Stimulated activated CD4-positive, alpha-beta T cell treated with anti-CD3 and anti-CD28 coated beads, TNF-alpha, amount 100 ng/mL, for 1 hour (primary cell): ENCODE measurements around the gene AHDC1.

ENCODE experiments used
- DNase-seq, 3 donors: peaks; one replicate each; pipeline ENCODE4 v3.0.0-alpha.2; 2020; ENCODE audit warnings: low read depth in 3 of 3, low spot score in 1 of 3

AHDC1 gene

DNA sequence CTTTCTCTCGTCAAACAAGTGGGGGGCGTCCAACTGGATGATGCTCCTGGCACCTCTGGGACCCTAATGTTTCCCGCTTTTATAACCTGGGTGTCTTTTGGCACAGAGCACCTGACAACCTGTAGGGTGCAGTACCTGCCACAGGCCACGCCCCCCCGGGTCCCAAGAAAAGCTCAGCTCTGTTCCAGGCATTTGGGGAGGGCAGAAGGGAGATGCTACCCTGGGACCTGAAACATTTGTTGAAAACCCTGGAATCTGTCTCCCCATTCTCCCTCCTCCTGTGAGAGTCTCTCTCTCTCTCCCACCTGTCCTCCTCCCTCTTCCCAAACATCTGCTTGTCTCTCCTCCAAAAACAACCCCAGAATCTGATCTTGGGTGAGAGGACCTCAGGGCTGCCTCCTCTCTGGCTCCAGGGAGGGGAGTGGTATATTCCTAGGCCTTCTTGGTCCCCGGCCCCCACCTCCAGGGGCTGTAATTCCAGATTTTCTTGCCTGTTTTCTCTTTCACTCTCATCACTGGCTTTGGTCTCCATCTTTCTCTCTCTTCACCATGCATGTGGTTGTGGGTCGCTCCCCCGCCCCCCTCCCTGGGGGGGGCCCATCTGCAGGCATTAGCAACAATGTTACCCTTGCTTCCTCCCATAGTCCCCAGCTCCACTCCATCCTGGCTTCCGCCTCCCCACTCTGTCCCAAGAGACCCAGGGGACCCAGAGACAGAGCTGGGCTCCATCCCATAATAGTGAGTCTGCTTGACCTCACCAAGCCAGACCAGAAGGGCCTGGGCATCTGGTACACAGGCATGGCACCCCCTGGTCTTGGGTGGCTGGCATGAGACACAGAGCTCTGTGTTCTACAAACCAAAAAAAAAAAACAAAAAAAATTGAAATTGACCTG is 4.1 kb downstream of the AHDC1 start:
- DNase-seq = no peak

DNA sequence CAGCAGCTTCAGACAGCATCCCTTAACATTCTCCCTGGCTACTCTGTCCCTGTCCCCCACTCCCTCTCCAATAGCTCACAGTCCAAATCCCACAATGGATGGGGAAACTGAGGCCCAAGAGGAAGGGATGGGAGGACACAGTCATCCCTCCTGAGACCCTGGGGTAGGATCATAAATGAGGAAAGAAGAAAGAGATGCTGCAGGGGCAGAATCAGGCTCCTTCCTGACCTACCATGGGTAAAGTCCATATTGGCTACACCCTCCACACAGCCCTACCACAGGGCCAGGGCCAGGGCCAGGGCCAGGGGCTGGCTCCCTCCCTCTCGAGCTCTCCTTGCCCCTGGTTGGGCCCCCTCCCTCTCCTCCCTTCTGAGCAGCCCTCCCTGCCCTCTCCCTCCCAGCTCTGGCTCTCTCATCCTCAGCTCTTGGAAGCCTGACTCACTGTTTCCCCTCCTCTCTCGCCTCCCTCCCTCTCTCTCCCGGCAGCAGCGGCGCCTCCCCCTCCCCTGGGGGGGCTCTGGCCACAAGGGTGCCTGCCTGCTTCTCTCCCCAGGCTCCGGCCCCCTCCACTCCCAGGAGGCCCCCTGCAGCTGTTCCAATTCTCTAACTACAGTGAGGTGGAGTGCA is 4.9 kb downstream of the AHDC1 start:
- peak in 1 of 3 donors; percentile 22 for DNase-seq

DNA sequence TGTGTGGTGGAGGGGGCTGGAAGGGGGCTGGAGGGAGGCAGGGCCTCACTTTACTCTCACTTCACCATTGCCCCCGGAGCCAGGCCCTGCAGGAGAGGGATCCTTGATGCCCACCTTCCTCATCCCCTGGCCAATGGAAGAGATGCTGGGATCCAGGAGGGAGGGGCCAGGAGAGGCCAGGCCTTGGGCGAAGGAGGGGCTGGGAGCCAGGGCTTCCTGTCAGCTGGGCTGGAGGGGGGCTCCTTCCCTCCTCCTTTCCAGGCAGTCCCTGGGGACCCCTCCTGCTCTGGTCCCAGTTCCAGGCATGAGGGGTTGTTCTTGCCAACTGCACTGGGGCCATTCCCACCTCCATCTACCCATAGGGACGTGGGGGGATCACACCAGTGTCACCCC is 5.7 kb downstream of the AHDC1 start:
- no peak for DNase-seq

GRCh38 chr1:27597516-27598294 is 6.2 kb downstream of the AHDC1 start:
- DNase-seq = no peak

GRCh38 chr1:27596986-27597385 is 7.0 kb downstream of the AHDC1 start:
- DNase-seq = no peak

- DNase-seq = no peak
Measured at GRCh38 chr1:27596261-27596660, 7.7 kb downstream of the AHDC1 start.

GRCh38 chr1:27595597-27595996 is 8.3 kb downstream of the AHDC1 start:
- DNase-seq = no peak

DNA sequence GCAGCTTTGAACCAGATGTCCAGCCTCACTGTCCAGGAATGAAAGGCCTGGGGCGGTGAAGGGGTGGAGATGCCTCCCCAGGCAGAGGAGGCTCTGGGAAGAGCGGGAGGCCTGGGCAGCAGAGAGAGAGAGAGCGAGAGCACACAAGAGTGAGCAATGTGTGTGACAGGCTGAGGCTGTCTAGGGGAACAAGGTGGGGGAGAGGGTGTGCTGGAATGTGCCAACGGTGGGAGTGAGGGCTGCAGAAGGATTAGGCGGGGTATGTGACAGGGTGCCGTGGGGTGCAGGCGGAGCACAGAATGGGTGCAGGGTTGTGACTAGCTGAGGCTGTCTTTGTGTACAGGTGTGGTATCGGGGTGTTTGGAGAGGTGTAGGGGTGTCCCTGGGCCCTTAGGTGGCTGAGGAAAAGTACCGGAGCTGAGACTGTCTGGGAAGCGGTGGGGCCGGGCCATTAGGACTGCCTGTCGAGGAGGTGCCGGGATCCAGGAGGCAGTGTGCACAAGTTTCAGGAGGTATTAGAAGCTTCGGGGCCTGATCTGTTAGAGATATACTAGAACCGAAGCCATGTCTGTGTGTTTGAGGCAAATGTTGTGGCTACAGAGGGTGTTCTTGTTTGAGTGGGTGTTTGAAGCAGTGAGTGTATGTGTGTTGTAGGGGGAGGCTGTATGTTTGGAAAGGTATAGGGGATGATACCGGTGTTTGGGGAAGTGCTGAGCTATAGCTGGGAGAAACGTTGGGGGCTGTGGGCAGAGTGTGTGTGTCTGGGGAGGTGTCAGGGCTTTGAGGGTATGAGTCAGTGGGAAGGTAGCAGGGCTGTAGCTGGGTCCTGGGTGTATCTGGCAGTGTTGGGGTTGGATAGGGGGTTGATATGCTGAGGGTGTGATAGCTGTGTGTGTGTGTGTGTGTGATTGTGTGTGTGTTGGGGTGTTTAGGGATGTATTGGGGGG is 9.1 kb downstream of the AHDC1 start:
- DNase-seq = no peak

DNA sequence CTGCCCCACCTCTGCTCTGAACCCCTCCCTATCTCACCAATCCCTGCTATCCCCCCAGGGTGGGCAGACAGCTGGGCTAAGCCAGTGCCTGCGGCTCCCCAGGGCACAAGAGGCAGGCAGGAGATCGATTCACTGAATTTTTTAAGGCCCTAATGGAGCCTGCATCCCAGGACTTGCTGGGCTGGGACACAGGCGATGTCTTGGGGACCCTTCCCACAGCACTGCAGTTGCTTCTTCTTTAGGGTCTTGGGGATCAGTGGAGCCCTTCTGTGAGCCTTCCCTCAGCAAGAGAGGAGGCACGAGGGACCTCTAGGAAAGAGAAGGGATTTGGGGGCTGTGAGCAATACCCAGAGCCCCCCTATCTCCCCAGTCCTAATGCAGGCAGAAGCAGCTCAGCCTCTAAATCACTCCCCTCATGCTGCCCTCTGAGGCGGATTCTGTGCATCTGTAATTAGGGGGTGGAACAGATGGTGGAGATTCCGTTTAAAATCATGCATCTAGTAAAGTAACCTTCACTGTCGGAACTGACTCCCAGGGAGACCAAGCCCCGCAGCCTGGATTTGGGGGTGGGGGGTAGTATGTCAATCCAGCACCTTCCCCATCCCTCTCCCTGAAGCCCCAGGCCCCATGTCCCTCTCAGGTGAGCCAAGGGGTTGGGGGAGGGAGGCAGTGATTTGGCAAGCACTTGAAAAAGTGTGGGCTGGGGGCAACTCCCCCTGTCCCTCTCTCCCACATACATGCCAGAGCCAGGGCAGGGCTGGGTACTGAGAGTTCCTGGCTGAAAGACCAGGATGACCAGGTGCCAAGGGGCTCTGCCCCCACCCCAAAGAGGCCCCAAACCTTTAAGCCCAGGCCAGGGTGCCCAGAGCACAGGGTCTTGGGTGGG is 10.0 kb downstream of the AHDC1 start:
- DNase-seq = no peak

DNA sequence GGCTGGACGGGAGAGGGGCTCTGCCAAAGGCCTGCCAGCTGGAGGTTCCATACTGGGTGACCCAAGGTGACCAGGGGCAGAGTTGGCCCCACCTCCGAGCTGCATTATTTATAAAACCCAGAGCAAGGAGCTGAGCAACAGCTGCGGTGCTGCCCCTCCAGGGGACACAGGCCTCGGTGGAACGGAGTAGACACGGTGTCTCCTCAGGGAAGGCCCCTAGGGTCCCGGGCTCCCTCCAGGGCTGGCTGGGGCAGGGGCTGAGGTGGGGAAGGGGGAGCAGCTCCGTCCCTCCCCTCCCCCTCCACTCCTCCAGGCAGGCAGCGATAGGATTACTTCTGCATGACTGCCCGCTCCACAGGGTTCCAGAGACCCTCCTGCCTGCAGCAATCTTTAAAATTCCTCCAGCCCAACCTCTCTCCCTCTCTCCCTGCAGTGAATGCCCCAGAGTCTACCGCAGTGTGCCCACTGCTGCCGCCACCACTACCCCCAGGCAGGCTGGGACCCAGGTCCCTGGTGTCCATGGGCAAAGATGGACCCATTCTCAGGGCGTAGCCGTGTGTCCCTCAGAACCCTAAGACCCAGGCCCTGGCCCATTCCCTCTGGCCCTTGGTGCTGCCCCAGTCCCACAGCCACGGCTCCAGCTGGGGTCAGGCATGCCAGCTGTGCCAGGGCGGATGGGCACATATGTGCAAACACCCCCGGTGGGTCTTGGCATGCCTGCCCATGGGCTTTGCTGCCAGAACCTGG is 10.8 kb downstream of the AHDC1 start:
- DNase-seq = no peak

DNA sequence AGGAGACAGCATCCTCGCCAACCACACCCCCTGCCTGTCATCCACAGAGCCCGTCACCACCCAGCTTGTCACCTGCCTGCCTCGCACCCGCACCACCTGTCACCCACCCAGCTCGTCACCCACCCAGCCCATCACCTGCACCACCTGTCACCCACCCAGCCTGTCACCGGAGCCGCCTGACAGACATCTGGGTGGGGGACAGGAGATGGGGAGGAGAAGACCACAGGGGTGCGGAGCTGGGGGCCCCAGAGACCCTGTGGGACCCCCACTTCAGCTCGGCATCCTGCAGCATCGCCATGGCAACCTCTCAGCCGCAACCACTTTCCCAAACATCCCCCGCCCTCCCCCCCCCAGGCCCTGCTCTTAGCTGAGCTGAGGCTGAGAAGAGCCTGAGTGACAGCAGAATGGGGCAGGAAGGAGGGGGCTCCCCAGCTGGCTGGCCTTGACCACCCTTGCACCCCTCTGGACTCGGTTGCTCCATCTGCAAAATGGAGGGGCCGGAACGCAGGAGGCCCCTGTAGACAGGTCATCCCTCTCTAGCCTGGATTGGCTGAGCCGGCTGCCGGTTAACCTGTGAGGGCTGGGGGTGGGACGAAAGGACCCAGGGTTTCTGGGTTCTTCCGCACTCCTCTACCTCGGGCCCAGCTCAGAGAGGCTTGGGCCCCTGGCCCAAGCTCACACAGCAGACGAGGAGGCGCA is 11.6 kb downstream of the AHDC1 start:
- DNase-seq = no peak

GRCh38 chr1:27591622-27592021 is 12.3 kb downstream of the AHDC1 start:
- no peak for DNase-seq

GRCh38 chr1:27590917-27591508 is 12.9 kb downstream of the AHDC1 start:
- no peak for DNase-seq

DNA sequence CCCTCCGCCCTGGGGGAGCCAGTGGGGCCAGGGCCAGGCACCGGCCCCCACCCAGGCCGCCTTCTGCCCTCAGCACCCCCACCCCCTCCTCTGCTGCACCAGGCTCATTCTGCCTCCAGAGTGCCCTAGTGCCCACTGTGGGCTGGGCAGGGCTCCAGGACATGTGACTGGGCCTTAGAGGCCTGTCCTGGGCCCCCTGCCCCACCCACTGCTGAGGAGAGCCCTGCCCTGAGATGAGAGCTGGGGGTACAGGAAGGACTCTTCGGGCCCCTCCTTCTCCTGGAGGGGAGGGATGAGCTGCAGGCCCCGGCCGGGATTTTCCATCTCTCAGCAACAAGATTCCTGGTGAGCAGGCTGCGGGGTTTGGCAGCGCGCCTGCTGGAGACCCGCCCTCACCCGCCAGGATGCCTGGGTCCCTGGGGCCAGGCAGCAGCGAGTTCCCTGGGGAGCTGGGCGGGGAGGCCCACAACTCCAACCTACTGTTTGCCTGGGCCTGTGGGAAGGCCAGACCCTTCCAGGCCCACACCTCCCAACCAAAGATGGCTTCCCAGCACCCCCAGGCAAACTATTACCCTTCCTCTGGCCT is 14.0 kb downstream of the AHDC1 start:
- no peak for DNase-seq

DNA sequence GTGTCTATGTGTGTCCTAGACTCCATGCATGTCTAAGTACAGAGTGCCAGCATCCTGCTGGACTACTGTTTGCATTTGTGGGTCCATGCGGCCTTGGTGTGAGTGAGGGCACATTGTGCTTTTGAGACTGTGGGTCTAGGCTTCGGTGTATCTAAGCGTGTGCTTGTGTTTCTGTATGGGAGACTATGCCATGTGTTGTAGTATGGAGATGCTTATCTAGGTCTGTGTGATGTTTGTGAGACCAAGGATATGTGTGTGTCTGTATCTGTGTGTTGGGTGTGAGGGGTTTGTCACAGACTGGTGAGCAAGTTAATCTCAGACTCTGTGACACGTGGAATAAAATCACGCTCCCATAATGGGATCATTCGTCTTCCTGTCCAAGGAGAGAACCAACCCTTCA is 14.5 kb downstream of the AHDC1 start:
- DNase-seq = no peak

DNA sequence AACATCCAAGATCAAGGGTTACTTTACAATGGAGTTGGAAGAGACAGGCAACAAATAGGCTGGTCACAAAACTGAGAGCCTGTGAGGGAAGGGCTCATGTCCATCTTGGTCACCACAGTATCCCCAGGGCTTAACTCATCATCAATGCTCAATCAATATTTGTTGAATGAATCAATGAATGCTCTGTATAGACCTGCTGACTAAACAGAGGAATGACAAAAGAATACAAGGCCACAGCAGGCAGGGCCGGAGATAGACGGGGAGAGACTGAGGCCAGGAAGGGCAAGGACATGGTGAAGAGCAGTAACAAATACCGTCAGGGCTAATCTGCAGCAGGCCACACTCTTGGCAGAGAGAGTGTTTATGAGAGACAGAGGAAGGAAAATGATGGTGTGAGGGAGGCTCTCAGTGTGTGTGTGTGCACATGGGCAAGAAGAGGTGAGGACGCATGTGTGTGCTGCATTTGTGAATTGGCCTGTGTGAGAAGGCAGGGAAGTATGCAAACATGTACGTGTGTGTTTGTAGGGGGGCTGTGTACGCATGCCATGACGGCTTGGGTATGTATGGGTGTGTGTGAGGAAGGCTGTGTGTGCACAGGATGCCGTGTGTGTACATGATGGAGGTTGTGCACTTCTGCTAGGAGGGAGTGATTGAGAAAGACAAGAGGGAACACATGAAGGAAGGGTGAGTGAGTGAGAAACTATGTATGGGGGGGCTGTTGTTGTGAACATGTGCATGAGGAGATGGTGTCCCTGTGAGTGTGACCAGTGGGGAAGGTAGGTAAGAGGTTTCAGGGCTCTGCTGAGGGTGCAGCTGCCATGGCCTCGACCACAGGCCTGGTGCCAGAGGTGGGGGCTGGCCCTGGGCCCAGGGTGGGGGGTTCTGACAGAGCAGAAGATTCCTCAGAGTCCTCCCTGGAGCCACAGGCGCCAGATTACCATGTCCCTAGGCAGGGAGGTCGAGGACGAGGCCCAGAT is 15.4 kb downstream of the AHDC1 start:
- no peak for DNase-seq

DNA sequence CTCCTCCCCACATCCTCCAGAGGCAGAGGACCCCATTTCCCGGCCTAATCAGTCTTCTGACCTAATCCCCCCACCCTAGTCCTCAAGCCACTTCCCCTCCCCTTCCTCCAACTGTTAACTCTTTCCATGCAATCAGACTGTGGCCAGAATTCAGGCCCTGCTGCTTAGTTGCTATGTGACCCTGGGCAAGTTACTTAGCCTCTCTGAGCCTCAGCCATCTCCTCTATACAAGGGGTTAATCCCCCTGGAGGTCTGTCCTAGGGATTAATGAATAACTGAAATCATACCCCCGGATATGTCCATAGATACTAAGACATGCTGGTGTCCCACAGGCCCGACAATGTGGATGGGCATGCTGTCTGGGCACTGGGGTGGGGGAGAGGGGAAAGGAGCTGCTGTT is 18.3 kb downstream of the AHDC1 start:
- DNase-seq = no peak
